ENCODE data around the gene NEUROD6.

Gene NEUROD6

DNA sequence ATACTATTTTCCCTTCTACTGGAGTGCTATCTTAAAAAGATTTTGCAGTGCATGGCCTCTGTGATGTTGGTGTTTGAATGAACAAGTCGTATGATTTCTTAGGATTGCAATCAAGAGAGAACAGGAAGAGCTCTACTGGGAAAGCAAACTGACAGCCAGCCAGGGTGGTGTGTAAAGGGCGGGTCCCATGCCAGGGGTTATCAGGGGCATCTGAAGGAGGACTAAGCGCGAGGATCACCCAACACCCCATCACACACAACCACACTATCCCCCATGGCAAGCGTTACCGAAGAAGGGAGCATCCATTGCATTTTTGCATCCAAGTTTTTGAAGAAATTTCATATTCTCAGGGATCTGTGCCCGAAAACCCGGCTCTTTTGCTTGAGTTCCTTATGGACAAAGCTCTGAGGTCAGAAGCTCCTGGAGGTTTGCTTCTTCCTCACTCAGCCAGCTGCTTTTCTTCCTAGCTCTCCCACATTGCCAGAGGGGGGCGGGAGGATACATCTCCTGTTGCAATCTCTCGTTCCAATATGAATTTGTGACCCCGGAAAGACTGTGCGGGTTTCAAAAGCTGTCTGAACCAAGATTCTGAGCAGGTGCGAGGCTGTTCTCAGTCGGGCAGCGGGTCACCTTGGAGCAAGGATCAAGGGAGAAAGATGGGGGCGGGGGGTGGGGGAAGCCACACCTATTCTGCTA lies 5.2 kb downstream of the NEUROD6 start:
- no peak for DNase-seq (ENCODE audit: low read depth in 2 of 3, low spot score in 2 of 3)

DNA sequence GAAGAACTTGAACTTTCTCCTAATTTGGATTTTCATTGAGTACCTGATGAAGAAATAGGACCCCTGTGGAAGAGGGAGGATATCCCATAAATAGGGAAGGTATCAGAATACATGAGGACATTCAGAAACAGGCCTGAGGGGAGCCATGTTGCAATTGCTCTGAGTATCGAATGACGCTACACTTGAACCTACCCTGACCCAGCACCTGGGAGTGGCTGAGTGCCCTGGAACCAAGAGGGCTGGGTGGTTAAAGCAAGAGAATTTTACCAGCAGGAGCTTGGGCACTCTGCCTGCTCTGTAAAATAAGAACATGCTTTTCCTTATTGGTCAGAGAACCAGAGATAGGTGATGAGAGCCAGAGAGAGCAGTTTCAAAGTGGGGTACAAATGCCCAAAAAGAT lies 7.2 kb downstream of the NEUROD6 start:
- no peak for DNase-seq (ENCODE audit: low read depth in 2 of 3, low spot score in 2 of 3)

- no peak for DNase-seq (ENCODE audit: low read depth in 2 of 3, low spot score in 2 of 3)
Observed at GRCh38 chr7:31327071-31327470, 13.5 kb downstream of the NEUROD6 start.

DNA sequence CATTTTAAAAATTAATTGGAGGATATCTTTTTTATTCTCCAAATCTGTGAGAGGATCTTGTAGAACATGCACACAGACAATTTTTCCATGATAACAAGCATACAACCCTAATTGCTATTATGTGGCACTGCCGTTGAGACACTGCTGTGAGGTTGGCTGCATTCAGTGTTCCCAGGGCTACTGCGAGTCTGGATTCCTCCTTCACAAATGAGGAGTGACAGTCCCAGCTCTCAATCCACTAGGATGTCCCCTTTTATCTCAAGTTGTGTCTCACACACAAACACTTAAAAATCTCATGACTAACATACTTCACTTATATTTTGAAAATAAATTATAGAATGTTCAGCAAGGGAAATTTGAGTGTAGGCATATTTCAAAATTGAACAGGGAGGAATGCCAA lies 14.1 kb downstream of the NEUROD6 start:
- DNase-seq (ENCODE audit: low read depth in 2 of 3, low spot score in 2 of 3): no peak

GRCh38 chr7:31323101-31323500 lies 17.4 kb downstream of the NEUROD6 start:
- DNase-seq (ENCODE audit: low read depth in 2 of 3, low spot score in 2 of 3): no peak

DNA sequence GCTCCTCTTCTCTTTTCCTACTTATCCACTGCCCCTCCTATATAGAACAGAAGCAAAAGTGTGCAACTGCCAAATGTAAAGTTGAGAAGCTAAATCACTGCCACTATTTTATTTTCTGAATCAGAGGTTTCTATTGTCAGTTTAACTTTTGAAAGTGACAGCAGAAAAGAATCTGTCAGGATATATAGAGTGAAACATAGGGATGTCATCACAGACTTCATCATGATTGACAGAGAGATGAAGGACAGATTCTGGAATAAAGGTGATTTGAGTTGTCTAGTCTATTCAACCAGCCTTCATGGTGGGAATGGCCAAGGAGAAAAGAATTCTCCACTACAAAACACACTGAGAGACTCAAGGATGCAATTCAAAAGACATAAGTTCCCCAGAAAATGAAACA lies 19.9 kb downstream of the NEUROD6 start:
- no peak for DNase-seq (ENCODE audit: low read depth in 2 of 3, low spot score in 2 of 3)

GRCh38 chr7:31318313-31318712 lies 22.2 kb downstream of the NEUROD6 start:
- DNase-seq (ENCODE audit: low read depth in 2 of 3, low spot score in 2 of 3): no peak

GRCh38 chr7:31316876-31317275 lies 23.6 kb downstream of the NEUROD6 start:
- no peak for DNase-seq (ENCODE audit: low read depth in 2 of 3, low spot score in 2 of 3)

- no peak for DNase-seq (ENCODE audit: low read depth in 2 of 3, low spot score in 2 of 3)
Observed at GRCh38 chr7:31315758-31316157, 24.8 kb downstream of the NEUROD6 start.

DNA sequence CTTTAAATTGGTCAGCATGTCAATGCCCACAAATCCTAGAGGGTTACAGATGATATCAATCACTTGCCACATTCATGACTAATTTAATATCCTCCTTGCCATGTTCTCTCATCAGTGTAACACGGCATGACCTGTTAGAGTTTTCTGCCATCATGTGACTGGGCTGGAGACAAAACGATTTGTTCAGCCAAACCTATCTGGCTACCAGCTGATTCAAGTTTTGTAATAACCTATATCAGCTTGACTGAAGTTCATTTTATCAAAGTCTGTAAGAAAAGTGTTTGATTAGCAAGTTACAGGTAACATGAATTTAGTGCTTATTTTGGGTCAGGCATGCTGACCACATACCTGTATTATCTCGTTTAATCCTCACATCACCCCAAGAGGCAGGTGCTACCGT lies 25.7 kb downstream of the NEUROD6 start:
- DNase-seq (ENCODE audit: low read depth in 2 of 3, low spot score in 2 of 3): no peak

GRCh38 chr7:31312889-31313288 lies 27.6 kb downstream of the NEUROD6 start:
- DNase-seq (ENCODE audit: low read depth in 2 of 3, low spot score in 2 of 3): no peak

DNA sequence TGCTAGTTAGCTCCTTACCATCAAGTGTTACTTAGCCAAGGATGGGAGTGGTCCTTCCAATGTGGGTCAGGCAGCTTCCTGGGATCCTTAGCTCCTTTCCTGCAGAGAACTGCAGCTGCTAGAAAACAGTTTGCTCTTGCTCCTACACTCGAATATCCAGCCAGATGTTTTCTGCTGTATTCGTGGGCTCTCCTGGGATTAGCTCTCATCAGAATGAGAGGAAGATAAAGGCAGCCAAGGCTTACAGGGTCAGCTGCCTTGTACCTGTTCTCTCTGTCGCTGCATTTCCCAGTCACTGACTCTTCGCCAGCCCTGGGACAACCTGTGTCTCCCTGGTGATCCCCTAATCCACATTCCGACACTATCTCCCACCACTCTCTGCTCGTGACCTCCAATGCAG lies 29.0 kb downstream of the NEUROD6 start:
- DNase-seq (ENCODE audit: low read depth in 2 of 3, low spot score in 2 of 3): no peak

DNA sequence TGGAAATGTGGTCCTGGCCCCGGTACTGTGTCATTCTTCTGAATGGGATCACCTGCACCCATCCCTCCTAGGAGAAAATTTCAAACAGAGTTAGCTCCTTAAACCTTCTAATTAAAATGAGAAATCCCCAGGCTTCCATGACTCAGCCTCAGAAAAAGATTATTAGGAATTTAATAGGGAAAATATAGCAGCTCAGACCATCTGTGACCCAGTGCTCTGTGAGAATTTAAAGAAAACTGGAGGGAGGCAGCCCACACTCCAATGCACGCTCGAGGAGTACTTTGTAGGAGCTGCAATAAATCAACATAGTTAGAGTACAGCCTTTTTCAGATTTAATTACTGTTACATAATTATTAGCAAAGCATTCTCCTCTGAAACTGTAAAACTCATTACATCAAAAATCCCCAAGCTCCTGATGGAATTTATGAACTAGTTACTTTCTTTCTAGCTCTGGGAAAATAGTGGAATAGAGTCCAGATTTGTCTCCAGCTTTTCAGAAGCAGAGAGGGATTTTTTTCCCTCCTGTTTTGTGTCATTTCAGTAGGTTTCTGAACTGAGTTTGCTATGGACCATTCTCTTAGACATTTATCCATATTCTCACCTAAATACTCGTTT lies 30.1 kb downstream of the NEUROD6 start:
- no peak for DNase-seq (ENCODE audit: low read depth in 2 of 3, low spot score in 2 of 3)

GRCh38 chr7:31309407-31309806 lies 31.1 kb downstream of the NEUROD6 start:
- no peak for DNase-seq (ENCODE audit: low read depth in 2 of 3, low spot score in 2 of 3)

GRCh38 chr7:31308652-31309051 lies 31.9 kb downstream of the NEUROD6 start:
- no peak for DNase-seq (ENCODE audit: low read depth in 2 of 3, low spot score in 2 of 3)

DNA sequence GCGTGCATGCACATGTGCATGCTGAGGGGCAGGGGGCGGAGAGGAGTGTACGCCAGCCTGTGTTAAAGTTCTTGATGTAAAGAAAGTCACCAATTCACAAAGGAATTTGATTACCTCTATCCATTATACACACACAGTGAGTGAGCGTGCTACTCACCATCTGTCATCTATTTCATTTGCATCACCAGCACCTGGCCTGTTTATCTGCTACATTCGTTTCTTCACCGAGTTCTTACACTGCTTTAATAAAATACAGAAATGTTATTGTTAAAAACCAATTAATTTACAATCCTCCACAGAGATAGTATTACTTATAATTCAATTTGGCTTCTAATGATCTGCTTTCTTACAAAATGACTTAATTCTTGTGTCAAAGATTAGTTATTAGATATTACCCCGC lies 32.6 kb downstream of the NEUROD6 start:
- no peak for DNase-seq (ENCODE audit: low read depth in 2 of 3, low spot score in 2 of 3)

DNA sequence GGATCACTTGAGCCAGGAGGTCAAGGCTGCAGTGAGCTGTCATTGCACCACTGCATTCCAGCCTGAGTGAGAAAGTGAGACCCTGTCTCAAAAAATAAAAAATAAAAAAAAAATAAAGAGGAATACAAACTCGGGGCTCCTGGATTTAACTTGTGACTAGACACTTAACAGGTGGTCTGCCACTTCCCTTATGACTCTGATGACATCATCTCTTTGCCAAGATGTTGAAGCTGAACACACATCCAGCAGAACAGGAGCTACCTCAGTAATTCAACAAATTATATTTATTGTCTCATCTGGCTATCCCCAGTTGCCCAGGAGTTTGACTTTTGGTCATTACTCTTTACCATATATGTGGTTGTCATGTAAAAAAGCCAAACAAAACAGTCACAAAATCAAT lies 35.3 kb downstream of the NEUROD6 start:
- no peak for DNase-seq (ENCODE audit: low read depth in 2 of 3, low spot score in 2 of 3)

DNA sequence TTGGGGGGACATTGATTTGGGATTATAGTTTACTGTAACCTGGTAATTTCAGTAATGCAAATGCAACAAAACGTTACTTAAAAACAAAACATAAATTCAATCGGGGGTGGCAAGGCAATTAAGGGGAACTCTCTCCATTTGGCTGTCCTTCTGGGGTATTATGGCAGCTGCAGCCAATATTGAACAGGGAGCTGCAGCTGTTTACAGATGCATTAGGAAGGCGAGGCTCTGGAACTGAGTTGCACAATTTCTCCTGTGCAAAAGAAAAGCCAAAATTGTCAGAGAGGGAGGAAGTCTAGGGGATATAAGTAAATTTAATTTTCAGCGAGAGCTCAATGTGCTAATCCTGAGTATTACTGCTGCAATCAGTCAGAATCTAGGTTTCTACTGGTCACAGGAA lies 36.1 kb downstream of the NEUROD6 start:
- no peak for DNase-seq (ENCODE audit: low read depth in 2 of 3, low spot score in 2 of 3)

DNA sequence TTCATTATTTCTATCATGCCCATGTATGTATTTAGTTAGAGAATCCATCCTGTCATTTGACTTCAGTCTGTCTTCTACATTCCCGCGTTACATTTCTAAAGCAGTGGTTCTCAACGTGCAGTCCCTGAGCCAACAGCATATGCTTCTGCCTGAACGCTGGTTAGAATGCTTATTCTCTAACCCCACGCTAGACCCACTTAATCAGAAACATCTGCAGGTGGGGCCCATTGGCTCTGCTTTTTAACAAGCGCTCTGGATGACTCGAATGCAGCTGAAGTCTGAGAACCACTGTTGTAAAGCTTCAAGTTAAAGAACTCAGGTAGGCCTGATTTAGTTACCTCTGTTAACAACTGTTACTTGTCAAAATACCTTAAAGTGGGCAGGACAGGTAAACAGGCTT lies 38.2 kb downstream of the NEUROD6 start:
- no peak for DNase-seq (ENCODE audit: low read depth in 2 of 3, low spot score in 2 of 3)

DNA sequence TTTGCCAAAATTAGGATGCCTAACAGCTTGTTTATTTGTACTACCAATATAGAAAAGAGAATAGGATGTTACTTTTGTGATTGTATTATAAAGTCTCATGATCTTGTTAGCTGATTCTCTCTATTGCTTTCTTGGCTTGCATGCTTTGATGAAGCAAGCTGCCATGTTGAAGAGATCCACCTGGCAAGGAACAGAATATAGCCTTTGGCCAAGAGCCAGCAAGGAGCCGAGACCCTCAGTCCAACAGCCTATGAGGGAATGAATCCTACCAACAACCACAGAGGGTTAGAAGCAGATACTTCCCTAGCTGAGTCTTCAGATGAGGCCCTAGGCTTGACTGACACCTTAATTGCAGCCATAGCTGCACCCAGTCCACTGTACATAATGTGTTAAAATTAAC lies 41.2 kb downstream of the NEUROD6 start:
- DNase-seq (ENCODE audit: low read depth in 2 of 3, low spot score in 2 of 3): no peak

DNA sequence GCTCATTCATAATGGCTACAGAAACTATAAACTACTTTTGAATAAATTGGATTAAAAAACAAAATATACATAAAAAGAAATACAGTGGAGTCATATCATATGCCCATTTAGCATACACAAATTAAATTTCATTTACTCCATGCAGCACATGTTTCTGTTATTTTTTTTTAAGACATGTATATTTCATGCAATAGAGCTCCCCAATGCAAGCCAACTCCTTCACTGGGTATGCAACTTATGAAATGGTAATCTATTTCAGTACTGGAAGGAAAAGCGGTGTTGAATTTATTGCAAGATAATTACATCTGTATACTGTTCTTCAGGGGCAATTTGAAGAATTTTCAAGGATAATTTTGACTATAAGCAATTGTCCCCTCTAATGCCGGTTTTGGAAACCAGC lies 49.9 kb downstream of the NEUROD6 start:
- no peak for DNase-seq (ENCODE audit: low read depth in 2 of 3, low spot score in 2 of 3)

Measured in activated CD8-positive, alpha-beta memory T cell treated with anti-CD3 and anti-CD28 coated beads for 48 hours (primary cell).